Duodenal mucosa (tissue), 2 donors: ENCODE measurements around the gene FTO.
"Not testable (repeated sequence)": the region's sequence is repeated elsewhere in the genome, so short reads cannot be mapped to it uniquely, and the experiment has no call there.

Experiments used
- H3K27ac ChIP-seq: one replicate; pipeline ENCODE4 v1.7.0; 2013; ENCODE audit warnings: low read depth, low read length
- H3K27me3 ChIP-seq, 2 donors: one replicate each; pipeline ENCODE4 v1.7.0; 2013; ENCODE audit warnings: low read length in 2 of 2, control low read depth in 1 of 2; ENCODE audit not compliant: insufficient read depth in 2 of 2, control insufficient read depth in 1 of 2
- H3K36me3 ChIP-seq, 2 donors: one replicate each; pipeline ENCODE4 v1.7.0; 2013; ENCODE audit warnings: low read length in 2 of 2, control low read depth in 1 of 2; ENCODE audit not compliant: insufficient read depth in 2 of 2, control insufficient read depth in 1 of 2
- H3K4me1 ChIP-seq, 2 donors: one replicate each; pipeline ENCODE4 v1.7.0; 2013; ENCODE audit warnings: low read length in 2 of 2, control low read depth in 1 of 2; ENCODE audit not compliant: insufficient read depth in 2 of 2, control insufficient read depth in 1 of 2
- H3K4me3 ChIP-seq, 2 donors: one replicate each; pipeline ENCODE4 v1.7.0; 2013; ENCODE audit warnings: low read length in 2 of 2, low read depth in 1 of 2
- H3K9ac ChIP-seq, 2 donors: one replicate each; pipeline ENCODE4 v1.7.0; 2013; ENCODE audit warnings: low read length in 2 of 2, low read depth in 1 of 2
- H3K9me3 ChIP-seq, 2 donors: one replicate each; pipeline ENCODE4 v1.7.0; 2013; ENCODE audit warnings: low read length in 2 of 2, control low read depth in 1 of 2; ENCODE audit not compliant: control insufficient read depth in 1 of 2

Gene FTO

GRCh38 chr16:54175552-54176375 lies 471.8 kb downstream of the FTO start:
- H3K9ac ChIP-seq = peak overlapping the region in 1 of 2 donors; percentile 22
- H3K4me1 ChIP-seq = peaks cover 4 to 24% of the 10 kb centered on the region in 2 donors
- no peaks in the 10 kb centered on the region for H3K36me3 ChIP-seq
- H3K9me3 ChIP-seq = no peaks in the 10 kb centered on the region
- H3K27ac ChIP-seq = no peak overlapping the region
- H3K4me3 ChIP-seq = peak overlapping the region in 1 of 2 donors; percentile 19
- peaks cover 4 to 21% of the 10 kb centered on the region in 2 donors for H3K27me3 ChIP-seq

GRCh38 chr16:54176376-54176901 lies 472.5 kb downstream of the FTO start:
- Histone ChIP-seq H3K27me3 (peaks cover 2 to 21% of the 10 kb centered on the region in 2 donors), H3K9ac (no peak overlapping the region), H3K4me1 (peaks cover 4 to 24% of the 10 kb centered on the region in 2 donors), H3K27ac (no peak overlapping the region), H3K9me3 (no peaks in the 10 kb centered on the region), H3K4me3 (no peak overlapping the region), H3K36me3 (no peaks in the 10 kb centered on the region)

- no peaks in the 10 kb centered on the region for H3K36me3 ChIP-seq
- no peaks in the 10 kb centered on the region for H3K9me3 ChIP-seq
- no peak overlapping the region for H3K9ac ChIP-seq
- H3K4me3 ChIP-seq = no peak overlapping the region
- peaks cover 4 to 17% of the 10 kb centered on the region in 2 donors for H3K4me1 ChIP-seq
- peaks cover 2 to 16% of the 10 kb centered on the region in 2 donors for H3K27me3 ChIP-seq
- no peak overlapping the region for H3K27ac ChIP-seq
Measured at GRCh38 chr16:54177052-54177861, 473.3 kb downstream of the FTO start.

- Histone ChIP-seq H3K4me3 (no peak overlapping the region), H3K4me1 (peaks cover 4 to 14% of the 10 kb centered on the region in 2 donors), H3K9me3 (no peaks in the 10 kb centered on the region), H3K36me3 (no peaks in the 10 kb centered on the region), H3K27me3 (peaks cover 2 to 10% of the 10 kb centered on the region in 2 donors), H3K27ac (no peak overlapping the region), H3K9ac (no peak overlapping the region)
Measured at GRCh38 chr16:54177862-54178477, 474.0 kb downstream of the FTO start.

GRCh38 chr16:54178478-54178976 lies 474.6 kb downstream of the FTO start:
- Histone ChIP-seq H3K9ac (no peak overlapping the region), H3K4me3 (no peak overlapping the region), H3K36me3 (no peaks in the 10 kb centered on the region), H3K4me1 (peaks cover 4 to 14% of the 10 kb centered on the region in 2 donors), H3K9me3 (no peaks in the 10 kb centered on the region), H3K27ac (no peak overlapping the region), H3K27me3 (peaks cover 2 to 6% of the 10 kb centered on the region in 2 donors)

GRCh38 chr16:54180421-54181359 lies 476.7 kb downstream of the FTO start:
- H3K27me3 ChIP-seq = peaks cover 0 to 3% of the 10 kb centered on the region in 2 donors
- no peaks in the 10 kb centered on the region for H3K36me3 ChIP-seq
- no peak overlapping the region for H3K27ac ChIP-seq

GRCh38 chr16:54181683-54182329 lies 477.9 kb downstream of the FTO start:
- H3K4me1 ChIP-seq, H3K9me3 ChIP-seq, H3K9ac ChIP-seq, H3K36me3 ChIP-seq, H3K4me3 ChIP-seq, H3K27me3 ChIP-seq, H3K27ac ChIP-seq: not testable (repeated sequence)

More at GRCh38 chr16:54180421-54181359, 476.7 kb downstream of the FTO start:
- Histone ChIP-seq H3K9me3 (no peaks in the 10 kb centered on the region), H3K4me3 (no peak overlapping the region), H3K9ac (no peak overlapping the region), H3K4me1 (peaks cover 0 to 6% of the 10 kb centered on the region in 2 donors)

GRCh38 chr16:54185045-54185444 lies 481.1 kb downstream of the FTO start:
- no peaks in the 10 kb centered on the region for H3K4me1 ChIP-seq
- no peaks in the 10 kb centered on the region for H3K36me3 ChIP-seq
- no peaks in the 10 kb centered on the region for H3K9me3 ChIP-seq
- no peak overlapping the region for H3K27ac ChIP-seq
- H3K27me3 ChIP-seq = peaks cover 0 to 6% of the 10 kb centered on the region in 2 donors
- no peak overlapping the region for H3K4me3 ChIP-seq
- no peak overlapping the region for H3K9ac ChIP-seq

GRCh38 chr16:54191163-54191562 lies 487.2 kb downstream of the FTO start:
- no peak overlapping the region for H3K9ac ChIP-seq
- H3K4me1 ChIP-seq = no peaks in the 10 kb centered on the region
- peaks cover 0 to 3% of the 10 kb centered on the region in 2 donors for H3K9me3 ChIP-seq
- no peak overlapping the region for H3K27ac ChIP-seq
- H3K4me3 ChIP-seq = no peak overlapping the region
- H3K27me3 ChIP-seq = peaks cover 0 to 9% of the 10 kb centered on the region in 2 donors
- H3K36me3 ChIP-seq = no peaks in the 10 kb centered on the region
